ENCODE measurements around the gene BTBD16.

BTBD16 gene

DNA sequence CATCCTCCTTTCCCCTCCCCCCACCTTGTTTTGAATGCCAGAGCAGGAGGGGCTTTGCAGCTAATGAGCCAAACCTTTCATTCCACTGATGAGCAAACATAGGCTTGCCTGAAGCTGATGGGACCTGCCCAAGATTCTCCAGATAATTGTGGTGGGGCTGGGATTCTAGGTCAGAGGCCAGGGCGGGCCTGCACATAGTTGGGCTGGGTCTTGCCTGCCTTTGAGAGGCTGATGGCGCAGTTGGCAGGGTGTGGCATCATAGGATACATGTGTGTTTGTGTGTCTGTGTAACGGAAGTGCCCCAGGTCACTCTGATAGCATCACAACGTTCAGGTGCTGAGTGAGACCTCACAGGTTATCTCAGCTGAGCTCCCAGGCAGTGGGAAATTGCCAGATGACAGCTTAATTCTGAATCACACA, 22.9 kb downstream of the BTBD16 start:
- Mint-ChIP-seq H3K36me3 (ENCODE audit: low read depth) (no peaks in the 10 kb centered on the region), H3K9me3 (no peaks in the 10 kb centered on the region), H3K27ac (no peak overlapping the region), H3K27me3 (ENCODE audit: low read depth) (peaks cover 11% of the 10 kb centered on the region), H3K4me1 (peaks cover 23% of the 10 kb centered on the region), H3K4me3 (no peak overlapping the region)
- TF ChIP-seq, protein P1, sequence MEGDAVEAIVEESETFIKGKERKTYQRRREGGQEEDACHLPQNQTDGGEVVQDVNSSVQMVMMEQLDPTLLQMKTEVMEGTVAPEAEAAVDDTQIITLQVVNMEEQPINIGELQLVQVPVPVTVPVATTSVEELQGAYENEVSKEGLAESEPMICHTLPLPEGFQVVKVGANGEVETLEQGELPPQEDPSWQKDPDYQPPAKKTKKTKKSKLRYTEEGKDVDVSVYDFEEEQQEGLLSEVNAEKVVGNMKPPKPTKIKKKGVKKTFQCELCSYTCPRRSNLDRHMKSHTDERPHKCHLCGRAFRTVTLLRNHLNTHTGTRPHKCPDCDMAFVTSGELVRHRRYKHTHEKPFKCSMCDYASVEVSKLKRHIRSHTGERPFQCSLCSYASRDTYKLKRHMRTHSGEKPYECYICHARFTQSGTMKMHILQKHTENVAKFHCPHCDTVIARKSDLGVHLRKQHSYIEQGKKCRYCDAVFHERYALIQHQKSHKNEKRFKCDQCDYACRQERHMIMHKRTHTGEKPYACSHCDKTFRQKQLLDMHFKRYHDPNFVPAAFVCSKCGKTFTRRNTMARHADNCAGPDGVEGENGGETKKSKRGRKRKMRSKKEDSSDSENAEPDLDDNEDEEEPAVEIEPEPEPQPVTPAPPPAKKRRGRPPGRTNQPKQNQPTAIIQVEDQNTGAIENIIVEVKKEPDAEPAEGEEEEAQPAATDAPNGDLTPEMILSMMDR (IDR thresholded peaks at IDR 0.05; ENCODE audit: unreplicated experiment in 3 of 3): no peak

DNA sequence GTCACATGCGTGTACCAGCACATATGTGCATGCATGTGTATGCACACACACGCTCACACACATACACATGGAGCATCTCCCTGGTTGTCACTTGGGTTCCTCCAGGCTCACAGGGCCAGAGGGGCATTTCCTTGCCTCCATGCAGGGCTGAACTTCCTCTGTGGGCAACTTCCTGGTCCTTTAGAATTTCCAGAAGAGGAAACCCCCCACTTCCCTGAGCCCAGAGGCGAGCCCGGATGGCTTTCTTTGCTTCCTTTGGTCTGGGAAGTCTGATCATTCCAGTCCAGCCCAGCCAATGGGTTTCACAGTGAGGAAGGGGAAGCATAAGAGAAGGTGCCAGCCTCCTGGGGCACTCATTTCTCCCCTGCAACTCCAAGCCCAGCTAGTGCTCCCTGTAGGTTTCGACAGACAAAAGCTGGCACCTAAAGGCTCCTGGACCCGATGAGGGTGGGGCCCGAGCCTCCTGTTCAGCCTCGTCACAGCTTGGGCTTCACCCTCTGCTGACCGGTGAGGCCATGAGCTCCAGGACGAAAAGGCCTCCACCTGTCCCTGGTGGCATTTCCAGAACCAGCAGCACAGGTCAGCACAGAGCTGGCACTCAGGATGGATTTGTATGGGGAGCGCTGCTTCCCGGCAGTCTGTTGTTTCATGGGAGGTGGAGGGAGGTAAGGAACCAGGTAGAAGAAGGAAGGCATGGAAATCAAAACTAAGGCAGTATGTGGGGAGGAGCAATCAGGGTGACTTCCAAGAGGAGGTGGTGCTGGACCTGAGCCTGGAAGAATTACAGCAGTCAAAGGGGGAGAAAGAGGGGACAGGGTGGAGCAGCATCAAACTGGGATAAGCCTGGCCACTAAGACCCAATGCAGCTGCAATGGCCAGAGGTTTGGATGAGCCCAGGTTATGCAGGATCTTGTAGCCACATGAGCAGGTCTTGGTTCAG, 23.7 kb downstream of the BTBD16 start:
- Mint-ChIP-seq H3K36me3 (ENCODE audit: low read depth) (no peaks in the 10 kb centered on the region), H3K27ac (no peak overlapping the region), H3K4me3 (no peak overlapping the region), H3K27me3 (ENCODE audit: low read depth) (peaks cover 11% of the 10 kb centered on the region), H3K9me3 (no peaks in the 10 kb centered on the region), H3K4me1 (peaks cover 21% of the 10 kb centered on the region)
- TF ChIP-seq, protein P1 (IDR thresholded peaks at IDR 0.05; ENCODE audit: unreplicated experiment in 3 of 3): no peak

GRCh38 chr10:122295451-122295809, 24.3 kb downstream of the BTBD16 start:
- peaks cover 10% of the 10 kb centered on the region for H3K27me3 Mint-ChIP-seq (ENCODE audit: low read depth)
- no peak overlapping the region for H3K4me3 Mint-ChIP-seq
- H3K4me1 Mint-ChIP-seq: peaks cover 16% of the 10 kb centered on the region
- TF ChIP-seq, protein P1 (IDR thresholded peaks at IDR 0.05; ENCODE audit: unreplicated experiment in 3 of 3): no peak
- no peaks in the 10 kb centered on the region for H3K9me3 Mint-ChIP-seq
- H3K27ac Mint-ChIP-seq: no peak overlapping the region
- no peaks in the 10 kb centered on the region for H3K36me3 Mint-ChIP-seq (ENCODE audit: low read depth)

GRCh38 chr10:122296363-122297120, 25.4 kb downstream of the BTBD16 start:
- H3K27me3 Mint-ChIP-seq (ENCODE audit: low read depth): peaks cover 6% of the 10 kb centered on the region
- H3K4me1 Mint-ChIP-seq: peaks cover 13% of the 10 kb centered on the region
- H3K27ac Mint-ChIP-seq: no peak overlapping the region
- TF ChIP-seq, protein P1 (IDR thresholded peaks at IDR 0.05; ENCODE audit: unreplicated experiment in 3 of 3): no peak
- H3K9me3 Mint-ChIP-seq: no peaks in the 10 kb centered on the region
- no peak overlapping the region for H3K4me3 Mint-ChIP-seq
- H3K36me3 Mint-ChIP-seq (ENCODE audit: low read depth): no peaks in the 10 kb centered on the region

- H3K27me3 Mint-ChIP-seq (ENCODE audit: low read depth): peaks cover 6% of the 10 kb centered on the region
- H3K27ac Mint-ChIP-seq: no peak overlapping the region
- H3K9me3 Mint-ChIP-seq: no peaks in the 10 kb centered on the region
- H3K4me3 Mint-ChIP-seq: no peak overlapping the region
- H3K4me1 Mint-ChIP-seq: peaks cover 13% of the 10 kb centered on the region
- TF ChIP-seq, protein P1 (IDR thresholded peaks at IDR 0.05; ENCODE audit: unreplicated experiment in 3 of 3): no peak
- H3K36me3 Mint-ChIP-seq (ENCODE audit: low read depth): no peaks in the 10 kb centered on the region
Measured at GRCh38 chr10:122297583-122297982, 26.5 kb downstream of the BTBD16 start.

All from nephron (organoid).